HCT116 (cell line): Measurements from ENCODE around the gene SPACA1. TPM values are rescaled to one million over a fixed set of nuclear protein-coding genes. Genes with fewer than 3 reads are reported as not detected.

Experiments used
- ATAC-seq: fragments of 200-7000 bp; cut with Tn5 transposase; 2 replicates; pipeline ENCODE4 v1.9.1; 2020; ENCODE audit warnings: mild to moderate bottlenecking, moderate library complexity
- BruUV-seq: library from RNA; stranded (reverse); fragments of 400-500 nt; replicated peaks from 2 replicates; lab custom pipeline; 2021; lab: Mats Ljungman, UMichigan
- CTCF ChIA-PET: fragments of 300-600 bp; sonication (Branson Sonifier 250); formaldehyde crosslinking; loops from one replicate; lab custom pipeline; 2021; ENCODE audit warnings: antibody characterized with exemption; lab: Charles Lee
- POLR2A ChIA-PET: fragments of 300-600, 350-600 bp; sonication (Branson Sonifier 250); formaldehyde crosslinking; loops from one replicate; lab custom pipeline; 2021; ENCODE audit warnings: antibody characterized with exemption; lab: Charles Lee
- RAD21 ChIA-PET, 2 experiments: fragments of 300-600 bp; sonication (Branson Sonifier 250); formaldehyde crosslinking; loops; one replicate each; lab custom pipeline; 2023; ENCODE audit warnings: low total read pairs in 2 of 2; ENCODE audit not compliant: uncharacterized antibody in 2 of 2, unreplicated experiment in 2 of 2, low non-redundant PET in 1 of 2; lab: Charles Lee
- DNase-seq: peaks from one replicate; pipeline ENCODE4 v3.0.0-alpha.2; 2010; ENCODE audit warnings: low read depth, low spot score
- H2AFZ ChIP-seq: fragments of 200-600 bp; shearing (Covaris generic), sonication (generic); 2 replicates; pipeline ENCODE4 v1.6.1; 2017; ENCODE audit warnings: low read depth, mixed run types, mixed read lengths, antibody characterized with exemption, low read length; ENCODE audit not compliant: poor library complexity, severe bottlenecking
- H3K27ac ChIP-seq: 2 replicates; pipeline ENCODE4 v1.5.1; 2012; ENCODE audit warnings: low read depth, low read length
- H3K27me3 ChIP-seq: fragments of 200-600 bp; sonication (generic); 2 replicates; pipeline ENCODE4 v1.6.1; 2016; ENCODE audit warnings: mixed run types, low read length, mixed read lengths; ENCODE audit not compliant: insufficient read depth
- H3K36me3 ChIP-seq, 2 experiments: fragments of 200-500 bp in 1 of 2; fragments of 200-600 bp in 1 of 2; sonication (Bioruptor generic) in 1 of 2; sonication (generic) in 1 of 2; 2 replicates each; pipeline versions ENCODE4 v1.5.1 to v1.6.1; 2014 to 2016; ENCODE audit warnings: low read length in 2 of 2, inconsistent platforms in 1 of 2, mixed read lengths in 1 of 2, mixed run types in 1 of 2; ENCODE audit not compliant: insufficient read depth in 2 of 2, control insufficient read depth in 1 of 2
- H3K4me1 ChIP-seq, 2 experiments: fragments of 200-600 bp in 1 of 2; sonication (generic) in 1 of 2; 2 replicates each; pipeline versions ENCODE4 v1.5.1 to v1.6.1; 2012 to 2017; ENCODE audit warnings: low read length in 2 of 2, inconsistent platforms in 1 of 2, mild to moderate bottlenecking in 1 of 2, mixed read lengths in 1 of 2, mixed run types in 1 of 2, moderate library complexity in 1 of 2; ENCODE audit not compliant: insufficient read depth in 2 of 2, control insufficient read depth in 1 of 2
- H3K4me2 ChIP-seq: fragments of 200-600 bp; sonication (generic); 2 replicates; pipeline ENCODE4 v1.6.1; 2017; ENCODE audit warnings: mixed run types, low read length, mixed read lengths
- H3K4me3 ChIP-seq, 2 experiments: fragments of 200-600 bp in 1 of 2; sonication (generic) in 1 of 2; replicated peaks in 1 of 2; 2 replicates each; pipeline ENCODE4 v1.5.1; 2011 to 2016; ENCODE audit warnings: low read length in 2 of 2, control low read depth in 1 of 2, low read depth in 1 of 2, mild to moderate bottlenecking in 1 of 2, mixed read lengths in 1 of 2, mixed run types in 1 of 2
- H3K79me2 ChIP-seq: fragments of 200-600 bp; sonication (generic); 2 replicates; pipeline ENCODE4 v1.6.1; 2017; ENCODE audit warnings: mild to moderate bottlenecking, mixed run types, low read length, moderate library complexity, mixed read lengths; ENCODE audit not compliant: insufficient read depth
- H3K9ac ChIP-seq: fragments of 200-600 bp; sonication (generic); 2 replicates; pipeline ENCODE4 v1.6.1; 2016; ENCODE audit warnings: low read length, mixed read lengths
- H3K9me2 ChIP-seq: fragments of 200-600 bp; sonication (generic), shearing (Covaris generic); 2 replicates; pipeline ENCODE4 v1.6.1; 2017; ENCODE audit warnings: mixed run types, mild to moderate bottlenecking, moderate library complexity; ENCODE audit not compliant: insufficient read depth
- H3K9me3 ChIP-seq, 2 experiments: fragments of 200-500 bp in 1 of 2; fragments of 200-600 bp in 1 of 2; sonication (Bioruptor generic) in 1 of 2; sonication (generic) in 1 of 2; 2 replicates each; pipeline ENCODE4 v1.6.1; 2014 to 2017; ENCODE audit warnings: low read length in 2 of 2, mixed read lengths in 2 of 2, inconsistent platforms in 1 of 2, low read depth in 1 of 2, mild to moderate bottlenecking in 1 of 2, mixed run types in 1 of 2, moderate library complexity in 1 of 2; ENCODE audit not compliant: control insufficient read depth in 1 of 2, insufficient read depth in 1 of 2
- H4K20me1 ChIP-seq: fragments of 200-600 bp; sonication (generic), shearing (Covaris generic); 2 replicates; pipeline ENCODE4 v1.6.1; 2017; ENCODE audit warnings: mixed run types, mild to moderate bottlenecking, moderate library complexity; ENCODE audit not compliant: insufficient read depth
- ATF3 ChIP-seq: IDR thresholded peaks from 2 replicates; pipeline ENCODE4 v1.6.1; 2012
- CEBPB ChIP-seq: IDR thresholded peaks from 2 replicates; pipeline ENCODE4 v1.6.1; 2012; ENCODE audit warnings: low read depth
- CTCF ChIP-seq, 3 experiments: fragments of 200-600 bp in 1 of 3; sonication (generic) in 1 of 3; IDR thresholded peaks in 2 of 3; conservative IDR thresholded peaks in 1 of 3; 2 replicates each; pipeline ENCODE4 v1.5.1; 2012 to 2017; ENCODE audit warnings: low read depth in 2 of 3, low read length in 2 of 3, antibody characterized with exemption in 1 of 3, borderline replicate concordance in 1 of 3, control low read depth in 1 of 3, mild to moderate bottlenecking in 1 of 3, mixed read lengths in 1 of 3, mixed run types in 1 of 3, moderate library complexity in 1 of 3; ENCODE audit not compliant: insufficient read depth in 1 of 3
- EGR1 ChIP-seq: IDR thresholded peaks from 2 replicates; pipeline ENCODE4 v1.6.1; 2012; ENCODE audit warnings: low read depth
- ELF1 ChIP-seq: IDR thresholded peaks from 2 replicates; pipeline ENCODE4 v1.6.1; 2012; ENCODE audit warnings: low read depth, borderline replicate concordance
- EZH2phosphoT487 ChIP-seq: fragments of 200-600 bp; IDR thresholded peaks from 2 replicates; pipeline ENCODE4 v1.6.1; 2018; ENCODE audit warnings: antibody characterized with exemption, borderline replicate concordance
- FOSL1 ChIP-seq: IDR thresholded peaks from 2 replicates; pipeline ENCODE4 v1.6.1; 2012; ENCODE audit warnings: low read depth
- JUND ChIP-seq: IDR thresholded peaks from 2 replicates; pipeline ENCODE4 v1.6.1; 2012
- MAX ChIP-seq: IDR thresholded peaks from 2 replicates; pipeline ENCODE4 v1.6.1; 2012
- POLR2A ChIP-seq: IDR thresholded peaks from 2 replicates; pipeline ENCODE4 v1.7.0; 2011; ENCODE audit warnings: borderline replicate concordance; ENCODE audit not compliant: insufficient read depth, insufficient read length; ENCODE audit errors: extremely low read depth
- POLR2AphosphoS5 ChIP-seq: IDR thresholded peaks from 2 replicates; pipeline ENCODE4 v1.6.1; 2011; ENCODE audit warnings: mild to moderate bottlenecking, low read depth, low read length, moderate library complexity
- RAD21 ChIP-seq: IDR thresholded peaks from 2 replicates; pipeline ENCODE4 v1.6.1; 2012; ENCODE audit warnings: low read depth, mild to moderate bottlenecking
- REST ChIP-seq: IDR thresholded peaks from 2 replicates; pipeline ENCODE4 v1.6.1; 2012; ENCODE audit warnings: low read depth
- SIN3A ChIP-seq: IDR thresholded peaks from 2 replicates; pipeline ENCODE4 v1.6.1; 2012; ENCODE audit warnings: low read depth
- SP1 ChIP-seq: IDR thresholded peaks from 2 replicates; pipeline ENCODE4 v1.6.1; 2012; ENCODE audit warnings: low read depth
- SRF ChIP-seq: IDR thresholded peaks from 2 replicates; pipeline ENCODE4 v1.6.1; 2012; ENCODE audit warnings: low read depth
- TCF7L2 ChIP-seq: IDR thresholded peaks from 2 replicates; pipeline ENCODE4 v1.7.0; 2011; ENCODE audit warnings: borderline replicate concordance, inconsistent platforms; ENCODE audit not compliant: insufficient read depth, insufficient read length; ENCODE audit errors: extremely low read depth
- YY1 ChIP-seq: IDR thresholded peaks from 2 replicates; pipeline ENCODE4 v1.6.1; 2011; ENCODE audit warnings: low read length, low read depth, moderate library complexity, mild to moderate bottlenecking; ENCODE audit not compliant: insufficient replicate concordance; ENCODE audit errors: extremely low read depth
- ZBTB33 ChIP-seq: IDR thresholded peaks from 2 replicates; pipeline ENCODE4 v1.6.1; 2011; ENCODE audit warnings: mild to moderate bottlenecking, low read length, moderate library complexity; ENCODE audit not compliant: insufficient replicate concordance; ENCODE audit errors: extremely low read depth
- ZNF274 ChIP-seq: fragments of 200-500 bp; sonication (Bioruptor generic); IDR thresholded peaks from 2 replicates; pipeline ENCODE4 v1.6.1; 2014; ENCODE audit warnings: mild to moderate bottlenecking, low read depth, low read length, inconsistent platforms
- intact Hi-C: fragments of 100-400 bp; cut with micrococcal nuclease; formaldehyde crosslinking; loops from 2 replicates; pipeline ENCODE4 v1.10.0; 2022
- total RNA-seq: library from RNA; stranded (reverse); gene quantifications from one replicate; pipeline ENCODE4 v1.2.1, GENCODE V29; 2021; ENCODE audit not compliant: unreplicated experiment

SPACA1 gene
- total RNA-seq, 1 experiment from 2014 or later: not detected

- no peak for DNase-seq
- no peak overlapping the region for H3K4me2 ChIP-seq
- no peak for ATAC-seq
- H4K20me1 ChIP-seq: no peaks in the 10 kb centered on the region
- no peaks in the 10 kb centered on the region for H3K36me3 ChIP-seq
- 0 out of 2 replicates have a peak, but pooled peaks cover 7% of the 10 kb centered on the region for H3K27me3 ChIP-seq
- intact Hi-C loops: no loop called here
- no peak overlapping the region for H3K27ac ChIP-seq
- H3K4me3 ChIP-seq: no peak overlapping the region
- H3K79me2 ChIP-seq: no peaks in the 10 kb centered on the region
- no peaks in the 10 kb centered on the region for H3K9me3 ChIP-seq
- no TSS peak for BruUV-seq
- POLR2A ChIA-PET: no interaction called here
- no peak overlapping the region for H3K9ac ChIP-seq
- RAD21 ChIA-PET: no interaction called here
- TF ChIP-seq RAD21: no peak
- no peak for TF ChIP-seq CTCF (IDR thresholded peaks at IDR 0.05 in 2 of 3, conservative IDR thresholded peaks at IDR 0.05 in 1 of 3; ENCODE audit: borderline replicate concordance in 1 of 3, insufficient read depth in 1 of 3, low read depth in 2 of 3, low read length in 2 of 3)
- no peak for TF ChIP-seq YY1
- TF ChIP-seq ZBTB33: no peak
- no peak for TF ChIP-seq REST
- TF ChIP-seq POLR2AphosphoS5: no peak
- no peak for TF ChIP-seq ATF3
- TF ChIP-seq JUND: no peak
- no peak for TF ChIP-seq POLR2A
- TF ChIP-seq EZH2phosphoT487: no peak
- no peak for TF ChIP-seq SP1
- no peak for TF ChIP-seq FOSL1
- no peak for TF ChIP-seq CEBPB
- no peak for TF ChIP-seq EGR1
- TF ChIP-seq SRF: no peak
- TF ChIP-seq ELF1: no peak
- no peak for TF ChIP-seq SIN3A
- no peak for TF ChIP-seq ZNF274
- no peak for TF ChIP-seq MAX
- no peak for TF ChIP-seq TCF7L2
- H3K4me1 ChIP-seq: no peaks in the 10 kb centered on the region
- no peaks in the 10 kb centered on the region for H3K9me2 ChIP-seq
- H2AFZ ChIP-seq: no peak overlapping the region
- CTCF ChIA-PET: no interaction called here
These were observed 27.2 kb upstream of the SPACA1 start for GRCh38 chr6:88020439-88020838.
